Liver (tissue), 3 donors: Measurements from ENCODE around the gene KLK15.

Source experiments
- CTCF ChIP-seq: fragments of 150-350 bp; IDR thresholded peaks from 2 replicates; pipeline ENCODE4 v1.5.1; 2017; ENCODE audit warnings: improper control_type of control experiment, low read depth, low read length; ENCODE audit not compliant: missing input control
- HNF4A ChIP-seq, 2 donors: conservative IDR thresholded peaks; 2 replicates each; pipeline ENCODE4 v1.6.1; 2016; ENCODE audit warnings: antibody characterized with exemption in 2 of 2, mild to moderate bottlenecking in 2 of 2
- TAF1 ChIP-seq: conservative IDR thresholded peaks from 2 replicates; pipeline ENCODE4 v1.6.1; 2016; ENCODE audit warnings: antibody characterized with exemption, mild to moderate bottlenecking
- donor health status: healthy.
- donor health status: healthy.

- no peak for TF ChIP-seq TAF1
- no peak for TF ChIP-seq HNF4A (conservative IDR thresholded peaks at IDR 0.05)
- TF ChIP-seq CTCF = no peak
Observed at GRCh38 chr19:50859849-50860248, 26.5 kb upstream of the KLK15 start.
